DLD1 (cell line): ENCODE results near the gene CALHM5.

Source experiments
- in situ Hi-C: cut with HindIII; loops from 2 replicates; pipeline ENCODE4 v1.10.0; 2017; ENCODE audit warnings: low sequenced_read_pairs

Gene CALHM5

DNA sequence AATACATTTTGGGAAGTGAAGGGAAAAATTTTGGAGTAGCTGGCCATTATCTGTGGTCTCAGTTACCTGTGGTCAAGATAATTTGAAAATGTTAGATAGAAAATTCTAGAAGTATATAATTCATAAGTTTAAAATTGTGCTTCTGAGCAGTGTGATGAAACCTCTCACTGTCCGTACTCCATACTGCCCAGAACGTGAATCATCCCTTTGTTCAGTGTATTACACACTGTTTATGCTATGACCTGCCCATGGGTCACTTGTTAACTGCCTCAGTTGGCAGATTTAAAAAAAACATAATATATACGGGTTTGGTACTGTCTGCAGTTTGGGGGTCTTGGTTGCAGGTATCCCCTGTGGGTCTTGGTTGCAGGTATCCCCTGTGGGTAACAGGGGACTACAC lies 4.1 kb upstream of the CALHM5 start:
- in situ Hi-C loops = no loop called here

DNA sequence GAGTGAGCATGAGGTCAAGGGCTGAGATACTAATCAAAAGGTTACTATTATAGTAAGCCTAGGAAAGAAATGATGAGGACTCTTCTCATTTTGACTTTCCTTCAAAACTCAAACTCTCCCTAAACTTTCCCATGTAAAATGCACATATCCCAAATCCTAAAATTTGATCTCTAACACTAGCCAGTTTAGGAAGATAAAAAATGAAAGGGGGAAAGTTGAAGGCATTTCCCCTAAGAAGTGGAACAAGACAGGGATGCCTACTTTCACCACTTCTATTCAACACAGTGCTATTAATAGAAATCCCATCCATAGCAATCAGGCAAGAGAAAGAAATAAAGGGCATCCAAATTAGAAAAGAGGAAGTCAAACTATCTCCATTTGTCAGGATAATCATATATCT lies 2.9 kb upstream of the CALHM5 start:
- in situ Hi-C loops = no loop called here

DNA sequence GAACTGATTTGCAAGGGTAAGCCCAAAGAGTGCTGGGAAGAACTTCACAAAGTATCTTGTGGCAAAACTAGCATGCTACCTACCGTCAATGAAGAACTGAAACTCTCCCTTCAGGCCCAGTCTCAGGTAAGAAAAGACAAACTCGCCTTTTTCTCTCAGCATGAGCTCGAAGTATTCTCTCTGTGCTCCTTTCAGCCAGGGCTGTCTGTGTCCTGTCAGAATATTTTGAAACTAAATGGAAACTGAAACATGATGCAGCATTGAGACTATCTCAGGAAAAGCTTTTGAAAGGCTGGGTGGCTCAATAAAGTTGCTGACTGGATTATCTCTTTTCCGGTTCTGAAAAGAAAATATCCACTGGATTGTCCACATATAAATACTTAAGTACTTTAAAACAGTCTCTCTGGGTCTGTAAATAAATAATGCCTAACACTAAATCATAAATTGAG lies 696 bp downstream of the CALHM5 start:
- in situ Hi-C loops = no loop called here

DNA sequence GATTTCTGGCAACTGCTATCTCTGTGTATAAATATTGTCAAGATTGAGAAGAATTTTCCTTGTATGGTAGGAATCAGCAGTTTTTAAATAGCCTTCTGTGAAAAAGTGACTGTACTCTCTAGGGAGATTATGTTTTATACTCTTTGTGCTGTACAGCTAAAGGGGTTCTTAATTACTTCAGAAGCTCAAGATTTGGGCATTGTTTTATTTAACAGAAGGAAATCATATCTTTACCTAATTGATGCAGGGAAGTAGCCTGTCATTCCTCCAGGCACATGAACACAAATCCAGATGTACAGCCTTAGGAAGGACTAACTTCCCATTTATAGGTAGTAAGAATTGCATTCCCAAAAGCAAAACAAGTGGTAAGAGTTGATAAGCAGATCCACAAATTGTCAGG lies 1.3 kb downstream of the CALHM5 start:
- in situ Hi-C loops = no loop called here

DNA sequence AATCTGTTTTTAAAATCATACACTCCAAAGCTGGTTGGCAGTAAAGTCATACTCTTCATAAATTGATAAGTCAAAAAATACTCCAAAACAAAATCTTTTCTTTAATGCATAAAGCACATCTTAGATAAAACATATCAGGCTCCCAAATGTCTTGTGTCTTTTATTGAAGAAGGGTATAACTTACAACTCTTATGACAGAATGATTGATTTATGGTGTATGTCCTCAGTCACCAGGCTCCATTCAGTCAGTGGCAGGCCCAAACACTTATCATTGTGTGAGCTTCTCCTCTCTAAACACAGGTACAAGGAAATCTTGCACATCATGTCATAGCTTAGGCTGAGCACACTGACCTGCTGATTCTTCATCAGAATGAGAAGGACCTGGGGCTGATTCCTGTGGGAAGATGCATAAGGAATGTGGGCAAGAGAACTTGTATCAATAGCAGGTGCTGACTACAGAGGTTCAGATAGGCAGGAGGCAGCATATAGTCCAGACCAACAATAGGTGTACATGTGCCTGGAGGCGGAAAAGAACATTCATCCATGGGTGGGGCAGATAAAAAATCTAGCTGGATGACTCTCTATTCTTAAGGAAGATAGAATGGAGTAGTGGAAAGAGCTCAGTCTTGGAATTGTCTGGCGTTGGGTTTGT lies 1.9 kb downstream of the CALHM5 start:
- in situ Hi-C loops = no loop called here

DNA sequence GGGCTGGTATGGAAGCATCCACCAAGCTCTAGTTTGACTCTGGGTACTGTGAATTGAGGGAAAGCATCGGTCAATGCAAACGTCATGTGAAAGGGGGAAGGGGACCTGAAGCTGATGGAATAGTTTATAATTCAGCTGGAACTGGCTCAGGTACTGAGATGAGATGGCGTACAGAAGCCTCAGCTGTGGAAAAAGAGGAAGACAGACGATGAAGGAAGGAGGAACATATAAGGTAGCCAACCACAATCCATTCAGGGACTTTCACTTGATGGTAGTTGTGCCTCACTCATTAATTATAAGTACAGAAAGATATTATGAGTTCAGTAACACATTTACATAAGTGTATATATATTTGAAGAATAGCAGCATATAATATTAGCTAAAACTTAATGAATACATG lies 2.7 kb downstream of the CALHM5 start:
- in situ Hi-C loops = no loop called here

DNA sequence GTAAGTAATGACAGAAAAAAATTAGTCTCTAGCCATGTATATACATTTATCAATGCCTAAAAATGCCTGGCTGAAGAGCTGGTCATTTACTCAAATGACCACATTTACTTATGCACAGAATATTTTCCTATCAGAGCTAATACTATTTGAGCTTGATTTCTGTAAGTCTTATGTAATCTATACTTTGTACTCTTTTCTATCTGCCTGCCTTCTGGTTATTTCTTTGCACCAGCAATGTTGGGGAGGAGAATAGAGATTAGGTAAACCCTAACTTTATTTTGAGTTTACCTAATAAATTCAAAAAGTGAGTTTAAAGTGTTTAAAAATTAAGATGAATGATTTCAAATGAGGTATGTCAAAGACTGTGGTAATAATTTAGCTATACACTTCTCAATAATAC lies 3.7 kb downstream of the CALHM5 start:
- in situ Hi-C loops = no loop called here

DNA sequence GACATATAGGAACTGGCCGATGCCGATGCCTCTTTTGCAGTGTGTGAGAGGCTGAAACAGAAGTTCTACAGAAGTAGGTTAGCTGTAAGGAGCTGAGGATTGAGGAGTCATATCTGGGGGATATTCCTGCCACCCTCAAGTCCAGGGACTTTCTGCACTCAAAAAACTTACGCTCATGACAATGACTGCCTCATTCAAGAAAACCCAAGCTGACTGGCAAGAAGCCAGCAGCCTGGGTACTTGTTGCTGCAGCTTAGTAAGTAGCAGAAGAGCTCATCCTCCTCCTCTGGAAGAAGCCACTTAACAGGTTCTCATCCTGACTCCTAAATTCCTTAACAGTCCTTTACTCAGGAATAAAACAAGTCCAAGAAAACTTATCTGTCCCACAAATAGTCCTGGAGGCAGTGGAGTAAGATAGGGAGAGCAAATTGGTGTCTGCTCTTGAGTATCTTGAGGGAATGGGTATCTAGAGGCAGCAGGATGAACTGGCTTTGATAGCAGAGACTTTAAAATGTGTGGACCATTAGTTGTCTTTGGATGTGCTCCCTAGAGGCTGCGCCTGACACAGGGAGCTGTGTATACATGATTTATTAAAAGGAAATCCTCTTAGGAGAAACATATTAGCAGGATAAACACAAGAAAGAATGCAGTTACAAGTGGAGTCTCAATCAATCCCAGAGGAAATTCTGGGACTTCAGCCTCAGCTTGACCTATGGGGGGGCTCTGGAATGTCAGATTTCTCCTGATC lies 7.4 kb downstream of the CALHM5 start:
- in situ Hi-C loops = no loop called here

DNA sequence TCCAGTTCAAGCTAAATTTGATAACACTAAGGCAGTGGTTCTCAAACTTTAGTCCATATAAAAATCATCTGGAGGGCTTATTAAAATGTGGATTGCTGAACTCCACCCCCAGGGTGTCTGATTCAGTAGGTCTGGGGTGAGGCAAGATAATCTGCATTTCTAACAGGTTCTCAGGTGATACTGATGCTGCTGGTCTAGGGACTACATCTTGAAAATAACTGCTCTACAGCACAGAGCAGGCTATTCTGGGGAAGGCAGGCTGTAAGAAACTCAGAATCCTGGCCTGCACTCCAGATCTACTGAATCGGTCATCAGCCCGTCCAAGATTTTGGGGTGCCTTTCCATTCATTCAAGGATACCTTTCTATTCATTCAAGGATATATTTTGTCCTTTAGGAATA lies 11.5 kb downstream of the CALHM5 start:
- in situ Hi-C loops = no loop called here

DNA sequence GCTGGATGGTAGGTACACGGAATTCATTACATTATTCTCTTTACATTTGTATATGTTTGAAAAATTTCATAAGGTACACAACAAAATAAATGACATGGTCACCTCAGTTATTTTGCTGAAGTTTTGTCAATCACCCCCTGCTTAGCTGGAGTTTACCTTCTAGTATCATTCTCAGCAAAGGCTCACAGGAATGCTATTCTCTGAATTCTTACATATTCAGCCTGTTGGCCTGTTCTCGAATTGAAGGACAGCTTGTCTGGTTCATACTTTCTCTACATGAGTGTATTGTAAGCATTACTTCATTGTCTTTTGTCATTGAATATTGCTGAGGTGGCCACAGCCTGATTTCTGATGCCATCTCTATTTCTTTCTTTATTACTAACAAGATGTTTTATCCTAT lies 12.8 kb downstream of the CALHM5 start:
- in situ Hi-C loops = no loop called here

DNA sequence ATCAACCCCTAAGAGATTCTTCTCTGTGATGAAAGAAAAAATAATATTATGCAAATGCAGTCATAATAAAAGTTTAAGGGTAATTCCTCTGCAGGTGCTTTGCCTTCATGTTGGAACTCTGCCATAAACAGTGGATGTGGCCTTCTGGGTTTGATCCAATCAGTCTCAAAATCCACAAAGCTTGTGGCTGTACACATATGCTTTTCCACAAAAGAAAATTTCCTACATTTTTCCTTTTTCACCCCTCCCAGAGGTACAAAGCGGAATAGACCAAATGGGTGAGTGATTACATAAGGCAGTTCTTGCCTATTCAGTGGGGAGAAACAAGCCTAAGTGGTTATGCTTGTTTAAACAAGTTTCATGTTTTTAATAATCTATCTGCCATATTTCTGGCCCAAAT lies 16.7 kb downstream of the CALHM5 start:
- in situ Hi-C loops = no loop called here

DNA sequence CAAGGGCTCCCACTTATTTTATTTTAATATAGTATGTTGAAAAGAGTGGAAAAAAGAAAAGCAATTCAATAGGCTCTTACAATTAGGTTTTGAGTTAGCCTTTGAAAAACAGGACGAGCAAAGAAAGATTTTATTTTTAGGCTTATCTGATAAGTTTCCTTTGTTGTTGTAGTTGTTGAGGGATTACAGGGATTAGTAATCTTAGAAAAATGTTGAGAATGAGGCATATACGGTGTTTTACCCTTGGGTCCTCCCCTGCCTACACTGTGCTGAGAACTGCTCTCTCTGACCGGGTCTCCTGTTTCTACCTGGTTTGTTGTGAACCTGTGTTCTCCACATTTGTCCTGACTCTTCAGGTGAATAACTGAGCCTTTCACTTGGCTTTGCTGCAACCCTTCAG lies 17.3 kb downstream of the CALHM5 start:
- in situ Hi-C loops = no loop called here

DNA sequence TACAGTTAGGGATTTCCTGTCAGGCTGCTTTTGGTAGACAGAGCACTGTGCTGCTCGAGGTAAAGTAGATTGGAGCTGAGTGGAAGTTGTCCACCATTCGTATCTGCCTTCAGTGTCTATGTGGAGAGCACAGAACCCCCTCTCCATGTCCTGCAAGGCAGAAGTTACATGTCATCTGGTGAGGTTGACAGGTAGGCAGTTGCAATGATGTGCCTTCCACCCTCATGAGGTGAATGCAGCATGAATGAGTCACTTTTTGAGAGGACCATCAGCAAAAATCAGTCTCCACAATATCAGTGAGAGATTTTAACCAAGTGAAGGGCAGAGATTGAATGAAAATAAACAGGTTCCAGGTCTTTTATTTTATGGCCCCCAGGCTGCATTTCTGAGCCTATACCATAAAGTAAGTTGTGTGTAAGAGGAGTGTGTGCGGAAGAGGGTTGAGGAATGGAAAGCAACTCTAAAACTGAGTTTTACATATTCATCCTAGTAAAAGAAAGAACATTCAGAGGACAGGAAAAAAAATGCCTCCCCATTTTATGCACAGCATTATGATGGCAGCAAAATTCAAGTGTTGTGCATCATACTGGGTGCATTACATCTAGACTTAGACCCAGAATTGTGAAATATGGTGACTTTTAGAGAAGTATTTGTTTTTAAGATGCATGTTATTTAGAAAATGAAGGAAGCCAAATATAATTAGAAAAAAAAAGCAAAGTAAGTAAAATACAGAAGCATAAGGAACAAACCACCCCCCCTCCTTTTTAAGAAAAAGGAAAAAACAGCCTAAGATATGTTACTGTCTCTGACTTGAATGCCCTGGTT lies 18.2 kb downstream of the CALHM5 start:
- in situ Hi-C loops = no loop called here

DNA sequence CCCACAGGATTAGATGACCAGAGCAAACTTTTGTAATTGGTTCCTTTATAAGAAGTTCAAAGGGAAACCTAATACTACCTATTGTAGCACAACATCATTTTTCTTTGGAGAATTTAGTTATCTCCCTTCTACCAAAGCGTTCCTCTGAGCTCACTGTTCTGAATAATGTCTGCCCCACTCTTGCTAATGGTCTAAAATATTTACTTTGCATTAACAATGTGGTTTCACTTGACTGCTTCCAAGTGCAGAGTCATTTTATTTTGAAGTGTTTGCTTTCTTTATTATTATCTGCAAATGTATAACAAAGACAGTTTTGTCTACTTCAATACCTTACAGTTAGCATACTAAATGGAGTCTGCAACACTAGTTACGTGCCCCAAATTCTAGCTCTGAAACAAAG lies 19.0 kb downstream of the CALHM5 start:
- in situ Hi-C loops = no loop called here

DNA sequence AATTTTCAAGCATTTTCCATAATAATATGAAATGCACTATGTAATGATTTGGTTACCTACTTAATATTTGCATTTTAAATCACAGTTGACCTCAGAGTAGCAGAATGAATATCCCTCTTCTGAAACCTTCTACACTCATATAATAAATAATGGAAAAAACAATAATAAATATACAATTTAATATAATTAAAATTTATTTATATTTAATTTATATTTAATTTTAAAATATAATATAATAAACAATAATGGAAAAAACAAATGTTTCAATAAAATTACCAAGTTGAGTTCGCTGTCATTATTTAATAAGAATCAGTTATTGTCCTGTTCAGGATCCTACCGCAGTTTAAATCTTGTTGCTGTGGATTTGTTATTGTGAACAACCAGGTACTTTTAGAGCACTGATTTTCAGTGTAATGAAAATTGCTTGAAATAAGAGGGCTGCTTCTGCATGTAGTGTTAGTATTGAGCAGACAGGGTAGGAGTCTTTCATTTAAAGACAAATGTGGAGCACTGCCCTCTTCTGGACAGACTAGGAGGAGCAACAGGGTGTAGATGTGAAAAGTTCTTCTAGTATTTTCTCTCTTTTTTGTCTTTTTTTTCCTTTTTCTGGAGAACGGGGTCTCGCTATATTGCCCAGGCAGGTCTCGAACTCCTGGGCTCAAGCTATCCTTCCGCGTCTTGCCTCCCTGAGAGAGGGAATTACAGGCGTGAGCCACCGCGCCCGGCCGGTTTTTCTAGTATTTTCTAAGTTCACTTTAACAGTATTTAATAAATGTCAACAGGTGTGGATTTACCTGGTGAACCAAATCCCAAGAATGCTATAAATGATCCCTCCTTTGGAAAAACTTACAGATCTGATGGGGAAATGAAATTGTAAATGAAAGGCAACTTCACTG lies 20.5 kb downstream of the CALHM5 start:
- in situ Hi-C loops = no loop called here

DNA sequence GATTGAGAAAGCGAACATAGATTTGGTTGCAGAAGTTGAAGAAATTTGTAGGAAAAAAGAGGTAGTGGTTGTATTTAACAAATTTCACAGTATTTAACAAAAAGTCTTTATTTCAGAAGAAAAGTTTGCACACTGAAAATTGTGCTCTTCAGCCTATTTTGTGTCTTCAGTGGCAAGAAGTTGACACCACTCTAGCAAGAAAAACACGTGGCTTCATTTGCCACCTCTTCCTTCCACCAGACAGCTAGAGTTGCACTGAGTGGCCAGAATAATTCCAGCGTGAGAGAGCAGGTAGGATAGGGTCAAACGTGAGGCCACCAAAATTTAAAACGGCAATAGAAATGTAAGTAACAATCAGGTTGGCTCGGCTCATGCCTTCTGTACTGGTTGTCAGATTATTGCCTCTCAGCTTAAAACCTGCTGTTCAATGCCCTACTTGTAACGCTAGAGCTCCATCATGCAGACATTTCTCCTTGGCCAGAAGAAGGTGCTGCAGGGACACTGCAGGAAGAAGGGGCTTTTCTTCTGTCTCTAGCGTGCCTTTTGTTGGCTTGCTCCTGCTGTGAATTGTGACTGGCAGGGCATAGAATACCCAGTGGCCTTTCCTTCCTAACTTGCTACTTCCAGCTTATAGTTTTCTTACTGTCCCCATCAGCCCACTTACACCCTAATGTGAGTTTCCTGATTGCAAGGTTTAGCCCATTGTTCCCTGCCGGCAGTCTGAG lies 22.0 kb downstream of the CALHM5 start:
- in situ Hi-C loops = no loop called here

DNA sequence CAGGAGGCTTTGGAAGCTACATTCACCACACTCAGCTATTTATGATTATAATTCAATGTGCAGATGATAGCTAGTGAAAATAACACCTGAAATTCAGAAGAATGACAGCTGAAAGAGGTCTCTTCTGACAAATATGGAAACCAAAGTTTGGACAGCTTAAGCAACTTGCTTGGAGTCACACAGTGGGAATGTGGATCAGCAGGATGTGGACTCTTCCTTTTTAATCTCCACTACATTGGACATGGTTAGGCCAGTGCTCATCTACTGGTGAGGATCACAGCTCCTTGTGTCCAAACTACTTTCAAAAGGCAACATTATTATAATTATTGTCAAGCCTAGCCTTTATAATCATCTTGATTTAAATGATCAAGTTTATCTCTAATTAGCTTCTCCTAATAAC lies 23.7 kb downstream of the CALHM5 start:
- in situ Hi-C loops = no loop called here

DNA sequence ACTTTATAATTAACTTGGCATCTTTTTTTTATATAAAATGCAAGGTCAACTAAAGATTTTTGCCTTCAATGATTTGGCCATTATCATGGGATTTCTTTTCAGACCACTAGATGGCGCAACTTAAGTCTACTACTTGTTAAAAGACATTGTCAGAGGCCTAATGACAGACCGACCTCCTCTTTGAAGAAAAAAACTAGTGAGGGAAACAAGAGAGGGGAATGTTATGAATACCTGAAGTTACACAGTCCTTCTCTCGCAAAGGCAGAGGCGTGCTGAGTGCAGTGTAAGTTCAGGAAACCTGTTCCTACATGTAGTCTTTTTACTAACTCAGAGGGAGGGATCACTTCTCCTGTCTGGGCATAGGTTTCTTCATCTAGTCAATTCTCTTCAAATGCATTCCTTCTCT lies 24.8 kb downstream of the CALHM5 start:
- in situ Hi-C loops = no loop called here

DNA sequence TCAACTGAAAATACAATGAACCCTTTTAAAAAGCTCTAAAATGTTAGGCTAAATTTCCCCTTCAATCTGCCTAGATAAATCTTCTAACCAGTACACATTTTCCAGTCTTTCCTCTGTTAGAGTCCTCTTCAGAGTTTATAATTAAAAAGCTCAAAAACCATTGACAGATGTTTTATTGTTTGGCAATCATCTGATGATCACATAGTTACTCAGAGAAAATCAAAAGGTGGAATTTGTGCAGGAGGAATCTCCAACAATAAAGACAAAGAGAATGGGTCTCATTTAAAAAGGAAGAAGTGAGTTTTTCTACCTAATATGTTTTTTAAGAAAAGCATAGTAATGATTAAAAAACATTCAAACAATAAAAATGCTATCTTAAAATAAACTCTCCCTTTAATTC lies 31.0 kb downstream of the CALHM5 start:
- in situ Hi-C loops = no loop called here

DNA sequence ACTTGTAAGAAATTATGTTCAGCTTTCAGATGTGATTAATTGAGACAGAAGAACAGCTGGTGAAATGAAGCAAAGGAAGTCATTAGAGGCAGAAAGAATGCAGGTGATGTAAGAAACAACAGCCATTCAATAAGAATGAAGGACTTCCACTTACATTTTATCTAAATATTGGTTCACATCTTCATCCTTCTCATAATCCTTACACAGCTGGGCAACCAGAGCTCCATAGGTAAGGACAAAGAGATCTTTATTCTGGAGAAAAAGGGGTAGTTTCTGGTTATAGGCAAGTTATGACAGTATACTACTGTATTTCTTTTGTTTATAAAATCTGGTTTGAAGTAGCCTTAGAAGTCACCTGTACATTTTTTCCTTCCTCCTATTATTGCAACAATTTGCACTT lies 31.7 kb downstream of the CALHM5 start:
- in situ Hi-C loops = no loop called here
